CD4-positive, CD25-positive, alpha-beta regulatory T cell (primary cell): ENCODE data around the gene KIFC1. TPM values are rescaled to one million over a fixed set of nuclear protein-coding genes. Genes with fewer than 3 reads are reported as not detected.

ENCODE experiments used
- ATAC-seq, 2 donors: fragments of 150-1000 bp; cut with Tn5 transposase; one replicate each; pipeline ENCODE4 v1.10.0; 2021; ENCODE audit warnings: low read depth in 2 of 2, moderate number of reproducible peaks in 2 of 2, moderate library complexity in 1 of 2
- DNase-seq, 3 donors: peaks; one replicate each; pipeline versions ENCODE4 v3.0.0 to v3.0.0-alpha.2; 2012 to 2022; ENCODE audit warnings: mixed read lengths in 1 of 3
- H3K27ac ChIP-seq: one replicate; pipeline ENCODE4 v1.7.0; 2013; ENCODE audit warnings: mild to moderate bottlenecking, low read length; ENCODE audit not compliant: insufficient read depth, poor library complexity, severe bottlenecking
- H3K27me3 ChIP-seq: one replicate; pipeline ENCODE4 v1.7.0; 2013; ENCODE audit warnings: low read length; ENCODE audit not compliant: control insufficient read depth, insufficient read depth
- H3K36me3 ChIP-seq: one replicate; pipeline ENCODE4 v1.7.0; 2013; ENCODE audit warnings: mild to moderate bottlenecking, low read length, moderate library complexity; ENCODE audit not compliant: control insufficient read depth, insufficient read depth
- H3K4me1 ChIP-seq: 2 replicates; pipeline ENCODE4 v1.7.0; 2013; ENCODE audit warnings: mild to moderate bottlenecking, low read length; ENCODE audit not compliant: insufficient read depth, control insufficient read depth, poor library complexity, severe bottlenecking
- H3K4me3 ChIP-seq: one replicate; pipeline ENCODE4 v1.7.0; 2013; ENCODE audit warnings: low read depth, mild to moderate bottlenecking, low read length, moderate library complexity
- H3K9me3 ChIP-seq, 2 experiments: 1 replicate in 1 of 2; 2 replicates in 1 of 2; pipeline ENCODE4 v1.7.0; 2013; ENCODE audit warnings: low read length in 2 of 2, mild to moderate bottlenecking in 1 of 2, moderate library complexity in 1 of 2; ENCODE audit not compliant: control insufficient read depth in 2 of 2
- H3K27ac Mint-ChIP-seq, 3 donors: one replicate each; pipeline ENCODE4 v1.8.0; 2020 to 2022; ENCODE audit warnings: mild to moderate bottlenecking in 3 of 3, mixed read lengths in 3 of 3, moderate library complexity in 2 of 3
- H3K27me3 Mint-ChIP-seq: one replicate; pipeline ENCODE4 v1.8.0; 2022; ENCODE audit warnings: mild to moderate bottlenecking, mixed read lengths
- H3K36me3 Mint-ChIP-seq: one replicate; pipeline ENCODE4 v1.8.0; 2020; ENCODE audit warnings: mixed read lengths
- H3K4me1 Mint-ChIP-seq, 4 donors: one replicate each; pipeline ENCODE4 v1.8.0; 2020 to 2022; ENCODE audit warnings: mixed read lengths in 4 of 4, mild to moderate bottlenecking in 1 of 4
- H3K4me3 Mint-ChIP-seq, 4 donors: one replicate each; pipeline ENCODE4 v1.8.0; 2020 to 2022; ENCODE audit warnings: mild to moderate bottlenecking in 4 of 4, mixed read lengths in 4 of 4, moderate library complexity in 3 of 4
- H3K9me3 Mint-ChIP-seq, 7 donors: one replicate each; pipeline ENCODE4 v1.8.0; 2020 to 2022; ENCODE audit warnings: mixed read lengths in 7 of 7, mild to moderate bottlenecking in 3 of 7, moderate library complexity in 2 of 7
- polyA plus RNA-seq, 4 donors: library from polyadenylated mRNA; unstranded; fragments of 300-500 nt; fragmentation: Illumina TruSeq; gene quantifications; one replicate each; pipeline ENCODE4 v1.2.3, GENCODE V29; 2021
- total RNA-seq: library from RNA; stranded (reverse); gene quantifications from one replicate; pipeline ENCODE4 v1.2.3, GENCODE V29; 2022

Gene KIFC1
- total and polyA plus RNA-seq, 5 donors from 2014 or later = 0.41 to 8.7 (median 1.4) TPM

- ATAC-seq (no peak), DNase-seq (no peak)
- peak overlapping the region in 1 of 3 donors; percentile 72 for H3K27ac Mint-ChIP-seq
- H3K36me3 Mint-ChIP-seq = no peaks in the 10 kb centered on the region
- no peaks in the 10 kb centered on the region for H3K4me1 ChIP-seq
- no peaks in the 10 kb centered on the region for H3K36me3 ChIP-seq
- H3K27me3 Mint-ChIP-seq = peaks cover 14% of the 10 kb centered on the region
- peaks cover 0 to 3% (median 0%) of the 10 kb centered on the region in 7 donors for H3K9me3 Mint-ChIP-seq
- no peaks in the 10 kb centered on the region for H3K9me3 ChIP-seq
- no peak overlapping the region for H3K4me3 ChIP-seq
- H3K27ac ChIP-seq = no peak overlapping the region
- H3K27me3 ChIP-seq = no peaks in the 10 kb centered on the region
- H3K4me3 Mint-ChIP-seq = no peak overlapping the region
- peaks cover 0 to 3% (median under 1%) of the 10 kb centered on the region in 4 donors for H3K4me1 Mint-ChIP-seq
These were observed 11.2 kb upstream of the KIFC1 start for GRCh38 chr6:33380272-33380981.

GRCh38 chr6:33383427-33384185 is 8.0 kb upstream of the KIFC1 start:
- H3K4me3 Mint-ChIP-seq = no peak overlapping the region
- Histone ChIP-seq H3K4me1 (no peaks in the 10 kb centered on the region), H3K36me3 (no peaks in the 10 kb centered on the region), H3K27me3 (no peaks in the 10 kb centered on the region), H3K4me3 (no peak overlapping the region), H3K27ac (no peak overlapping the region), H3K9me3 (no peaks in the 10 kb centered on the region)
- H3K27me3 Mint-ChIP-seq = peaks cover 14% of the 10 kb centered on the region
- DNase-seq (no peak), ATAC-seq (no peak)
- H3K4me1 Mint-ChIP-seq = peaks cover 0 to 3% (median 0%) of the 10 kb centered on the region in 4 donors
- peaks cover 0 to 3% (median 0%) of the 10 kb centered on the region in 7 donors for H3K9me3 Mint-ChIP-seq
- no peaks in the 10 kb centered on the region for H3K36me3 Mint-ChIP-seq
- H3K27ac Mint-ChIP-seq = peak overlapping the region in 1 of 3 donors; percentile 56

DNA sequence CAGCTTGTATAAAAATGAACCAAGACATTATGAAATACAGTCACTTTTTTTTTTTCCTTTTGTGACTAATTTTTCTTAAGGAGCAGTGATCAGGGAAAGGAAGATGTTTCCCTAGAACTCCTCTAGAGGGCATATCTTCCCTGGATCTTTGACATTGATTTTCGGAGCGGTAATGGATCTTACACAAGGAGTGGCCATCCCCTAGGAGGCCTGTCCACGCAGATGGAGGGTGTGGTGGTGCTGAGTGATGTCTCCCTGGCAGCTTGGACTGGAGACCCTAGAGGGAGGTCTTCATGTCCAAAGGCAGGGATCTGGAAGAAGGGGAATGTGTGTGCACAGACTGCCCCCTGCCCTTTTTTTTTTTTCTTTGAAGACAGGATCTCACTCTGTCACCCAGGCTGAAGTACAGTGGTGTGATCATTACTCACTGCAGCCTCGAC is 7.0 kb upstream of the KIFC1 start:
- DNase-seq (no peak), ATAC-seq (no peak)
- peaks cover 0 to 3% (median 0%) of the 10 kb centered on the region in 4 donors for H3K4me1 Mint-ChIP-seq
- Histone ChIP-seq H3K36me3 (no peaks in the 10 kb centered on the region), H3K4me3 (no peak overlapping the region), H3K4me1 (no peaks in the 10 kb centered on the region), H3K27me3 (no peaks in the 10 kb centered on the region), H3K27ac (no peak overlapping the region), H3K9me3 (no peaks in the 10 kb centered on the region)
- H3K27ac Mint-ChIP-seq = no peak overlapping the region
- H3K27me3 Mint-ChIP-seq = peaks cover 14% of the 10 kb centered on the region
- H3K9me3 Mint-ChIP-seq = peaks cover 0 to 3% (median 0%) of the 10 kb centered on the region in 7 donors
- H3K4me3 Mint-ChIP-seq = no peak overlapping the region
- no peaks in the 10 kb centered on the region for H3K36me3 Mint-ChIP-seq

DNA sequence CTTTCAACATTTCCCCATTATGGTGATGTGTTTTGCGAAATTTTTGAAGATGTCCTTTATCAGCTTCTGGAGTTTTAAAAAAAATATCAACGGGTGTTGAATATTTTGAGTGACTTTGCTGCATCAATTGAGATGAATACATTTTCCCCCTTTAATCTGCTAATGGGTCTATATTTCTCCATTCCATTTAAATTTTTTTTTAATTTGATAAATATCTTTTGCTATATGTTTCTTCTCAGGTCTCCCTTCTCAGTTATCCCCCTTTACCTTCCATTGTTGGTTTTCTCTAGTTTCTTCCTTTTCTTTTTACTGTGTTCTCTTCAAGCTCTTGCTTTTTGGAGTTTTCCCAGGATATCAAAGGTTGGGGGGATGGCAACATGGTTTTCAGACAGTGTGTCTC is 1.4 kb upstream of the KIFC1 start:
- Histone ChIP-seq H3K4me1 (peaks cover 23% of the 10 kb centered on the region), H3K9me3 (no peaks in the 10 kb centered on the region), H3K27ac (peak overlapping the region; percentile 92), H3K4me3 (no peak overlapping the region), H3K27me3 (no peaks in the 10 kb centered on the region), H3K36me3 (no peaks in the 10 kb centered on the region)
- Mint-ChIP-seq H3K27ac (peak overlapping the region; percentile 94 to 99 (median 97)), H3K36me3 (no peaks in the 10 kb centered on the region), H3K9me3 (no peaks in the 10 kb centered on the region), H3K27me3 (no peaks in the 10 kb centered on the region), H3K4me3 (no peak overlapping the region), H3K4me1 (peaks cover 6 to 38% (median 21%) of the 10 kb centered on the region in 4 donors)
- ATAC-seq (no peak), DNase-seq (no peak)

DNA sequence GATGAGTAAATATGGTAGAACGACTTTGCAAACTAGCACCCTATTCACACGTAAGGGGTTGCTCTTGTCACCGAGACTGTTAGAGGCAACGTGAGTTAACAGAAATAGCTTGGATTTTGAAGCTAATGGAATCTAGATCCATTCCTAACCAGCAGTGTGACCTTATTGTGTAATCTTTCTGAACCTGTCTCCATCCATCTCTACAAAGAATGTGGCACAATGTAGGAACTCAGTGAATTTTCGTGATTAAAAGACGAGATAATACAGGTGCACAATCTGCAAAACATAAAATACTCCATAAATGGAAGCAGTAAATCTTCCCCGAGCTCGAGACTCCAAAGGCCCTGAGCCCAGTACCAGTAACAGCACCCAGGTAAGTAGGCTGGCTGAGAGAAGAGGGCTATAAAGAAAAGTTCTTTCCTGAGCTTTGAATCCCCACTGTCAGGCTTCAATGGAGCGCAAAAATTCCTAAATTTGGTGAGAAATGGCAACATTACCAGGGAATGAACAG is 801 bp upstream of the KIFC1 start:
- no peaks in the 10 kb centered on the region for H3K36me3 Mint-ChIP-seq
- ATAC-seq = no peak
- H3K27me3 ChIP-seq = no peaks in the 10 kb centered on the region

GRCh38 chr6:33391922-33392594 is 435 bp downstream of the KIFC1 start:
- H3K27me3 ChIP-seq = no peaks in the 10 kb centered on the region
- peak overlapping the region; percentile 92 for H3K27ac ChIP-seq
- Mint-ChIP-seq H3K4me3 (peak overlapping the region; percentile 84 to 93 (median 90)), H3K36me3 (no peaks in the 10 kb centered on the region), H3K27ac (peak overlapping the region in 2 of 3 donors; percentile 97 to 99), H3K27me3 (no peaks in the 10 kb centered on the region), H3K9me3 (no peaks in the 10 kb centered on the region), H3K4me1 (peaks cover 6 to 46% (median 27%) of the 10 kb centered on the region in 4 donors)
- H3K9me3 ChIP-seq = no peaks in the 10 kb centered on the region
- H3K4me1 ChIP-seq = peaks cover 29% of the 10 kb centered on the region
- H3K4me3 ChIP-seq = peak overlapping the region; percentile 78
- peak in 2 of 3 donors; percentile 17 to 46 for DNase-seq
- H3K36me3 ChIP-seq = no peaks in the 10 kb centered on the region
- no peak for ATAC-seq

More for the DNA sequence above, 801 bp upstream of the KIFC1 start:
- Mint-ChIP-seq H3K4me1 (peaks cover 6 to 43% (median 24%) of the 10 kb centered on the region in 4 donors), H3K4me3 (peak overlapping the region; percentile 84 to 93 (median 90)), H3K9me3 (no peaks in the 10 kb centered on the region), H3K27ac (peak overlapping the region; percentile 94 to 99 (median 97)), H3K27me3 (no peaks in the 10 kb centered on the region)
- DNase-seq = no peak
- Histone ChIP-seq H3K9me3 (no peaks in the 10 kb centered on the region), H3K4me1 (peaks cover 24% of the 10 kb centered on the region), H3K4me3 (peak overlapping the region; percentile 56), H3K27ac (peak overlapping the region; percentile 92), H3K36me3 (no peaks in the 10 kb centered on the region)

- Histone ChIP-seq H3K4me3 (peak overlapping the region; percentile 78), H3K9me3 (no peaks in the 10 kb centered on the region), H3K27me3 (no peaks in the 10 kb centered on the region), H3K4me1 (peaks cover 29% of the 10 kb centered on the region), H3K36me3 (no peaks in the 10 kb centered on the region), H3K27ac (peak overlapping the region; percentile 92)
- no peaks in the 10 kb centered on the region for H3K36me3 Mint-ChIP-seq
- H3K9me3 Mint-ChIP-seq = no peaks in the 10 kb centered on the region
- peak overlapping the region; percentile 84 to 93 (median 90) for H3K4me3 Mint-ChIP-seq
- no peaks in the 10 kb centered on the region for H3K27me3 Mint-ChIP-seq
- peak in 1 of 3 donors; percentile 55 for DNase-seq
- H3K27ac Mint-ChIP-seq = peak overlapping the region in 2 of 3 donors; percentile 91 to 97
- no peak for ATAC-seq
- H3K4me1 Mint-ChIP-seq = peaks cover 6 to 46% (median 28%) of the 10 kb centered on the region in 4 donors
These were observed 949 bp downstream of the KIFC1 start for GRCh38 chr6:33392595-33392948.
